CD4-positive, alpha-beta T cell treated with Interleukin-4 for 1 hour (primary cell): ENCODE data around the gene ARFGEF2.
"Not testable (repeated sequence)": the region's sequence is repeated elsewhere in the genome, so short reads cannot be mapped to it uniquely, and the experiment has no call there.

ENCODE experiments used
- DNase-seq, 2 donors: peaks; one replicate each; pipeline ENCODE4 v3.0.0-alpha.2; 2020 to 2022

The ARFGEF2 gene

DNA sequence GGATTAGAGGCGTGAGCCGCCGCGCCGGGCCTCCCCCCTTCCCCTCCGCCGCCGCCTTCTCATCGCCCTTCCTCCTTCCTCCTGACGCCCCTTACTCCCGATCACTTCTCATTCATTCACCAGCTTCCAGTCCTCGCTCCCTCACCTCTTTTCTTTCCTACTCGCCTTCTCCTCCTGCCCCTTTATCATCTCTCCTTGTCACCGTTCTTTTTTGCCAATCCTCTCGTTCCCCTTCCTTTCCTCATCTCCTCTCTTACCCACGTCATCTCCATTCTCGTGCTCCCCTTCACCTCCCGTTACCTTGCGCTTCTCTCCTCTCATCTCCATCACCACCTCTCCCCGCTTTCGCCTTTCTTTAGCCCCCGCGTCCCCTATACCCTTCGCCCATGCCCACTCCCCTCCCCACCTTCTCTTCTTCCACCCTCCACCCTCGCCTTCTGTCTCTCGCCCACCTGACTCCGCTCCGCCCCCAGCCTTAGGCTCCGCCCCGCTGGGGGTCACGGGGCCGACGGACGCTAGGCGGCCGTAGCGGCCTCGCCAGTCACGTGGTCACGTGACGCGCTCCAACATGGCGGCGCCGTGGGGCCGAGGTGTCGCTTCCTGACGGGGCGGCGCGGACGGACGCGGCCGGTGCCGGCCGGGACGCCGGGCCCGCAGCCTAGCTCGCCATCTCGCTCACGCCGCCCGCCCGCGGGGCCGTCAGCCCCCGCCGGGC is at the start of gene ARFGEF2:
TSS of gene ARFGEF2 (plus strand) at position 544 of the 715 bp plus-strand sequence. CDS start 179 bp downstream, outside the sequence.
- peak; percentile 91 to 93 for DNase-seq

DNA sequence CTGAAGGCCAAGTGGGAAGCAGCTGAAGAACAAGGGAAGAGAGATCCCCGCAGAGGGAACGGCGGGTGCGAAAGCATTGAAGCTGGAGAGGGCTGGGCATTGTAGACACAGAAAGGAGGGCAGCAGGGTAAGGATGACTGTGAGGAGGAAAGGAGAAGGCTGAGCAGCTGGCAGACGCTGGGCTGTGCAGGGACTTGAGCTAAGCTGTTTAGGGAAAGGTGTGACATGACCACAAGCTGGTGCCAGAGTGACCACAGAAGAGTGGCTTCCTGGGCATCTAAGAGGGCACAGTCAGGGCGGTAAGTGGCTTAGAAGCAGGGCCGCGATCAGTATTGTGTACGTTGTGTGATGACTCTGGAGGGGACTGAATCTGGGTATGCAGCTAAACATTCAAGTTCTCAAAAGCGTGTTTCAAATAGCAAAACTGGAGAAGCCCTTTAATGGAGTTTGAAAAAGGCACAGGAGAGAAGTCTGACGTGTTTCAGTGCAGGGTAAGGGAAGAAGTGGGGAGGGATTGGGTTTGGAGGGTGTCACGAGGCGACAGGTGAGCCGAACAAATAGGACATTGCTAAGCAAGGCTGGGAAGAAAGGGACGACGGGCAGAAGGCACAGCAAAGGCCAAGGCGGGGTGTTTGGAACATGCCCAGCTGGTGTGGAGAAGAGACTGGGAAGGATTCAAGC is 46.1 kb upstream of the ARFGEF2 start:
- DNase-seq, result no peak

DNA sequence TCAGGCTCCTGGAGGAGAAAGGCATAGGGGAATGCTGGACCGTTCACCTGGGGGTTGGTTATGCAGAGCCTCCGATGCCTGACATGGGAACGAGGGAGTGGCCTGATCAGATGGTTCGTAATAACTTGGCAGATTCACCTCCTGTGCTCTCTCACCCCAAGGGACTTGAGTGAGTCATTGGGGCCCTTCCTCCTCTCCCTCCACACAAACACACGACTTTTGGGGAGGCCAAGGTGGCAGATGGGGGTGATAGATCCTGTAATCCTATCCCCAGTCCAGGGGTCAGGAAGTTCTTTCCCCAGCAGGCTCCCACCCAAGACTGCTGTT is 45.6 kb upstream of the ARFGEF2 start:
- peak in 1 of 2 donors; percentile 18 for DNase-seq

DNA sequence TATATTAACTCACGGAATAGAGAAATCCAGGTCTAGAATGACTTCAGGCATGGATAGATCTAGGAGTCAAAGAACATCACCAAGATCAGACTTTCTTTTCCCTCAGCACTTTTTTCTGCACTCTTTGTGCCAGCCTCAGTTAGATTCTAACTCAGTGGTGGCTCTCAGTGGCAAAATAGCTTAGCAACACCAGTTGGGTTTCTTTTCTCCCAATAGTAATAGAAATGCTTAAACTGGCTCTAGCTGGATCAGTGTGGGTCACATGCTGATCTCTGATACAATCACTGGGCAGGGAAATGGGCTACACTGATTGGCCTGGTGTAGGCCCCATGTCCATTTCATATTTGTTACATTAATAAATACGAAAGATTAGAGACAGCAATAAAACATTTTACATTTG is 44.2 kb upstream of the ARFGEF2 start:
- no peak for DNase-seq

DNA sequence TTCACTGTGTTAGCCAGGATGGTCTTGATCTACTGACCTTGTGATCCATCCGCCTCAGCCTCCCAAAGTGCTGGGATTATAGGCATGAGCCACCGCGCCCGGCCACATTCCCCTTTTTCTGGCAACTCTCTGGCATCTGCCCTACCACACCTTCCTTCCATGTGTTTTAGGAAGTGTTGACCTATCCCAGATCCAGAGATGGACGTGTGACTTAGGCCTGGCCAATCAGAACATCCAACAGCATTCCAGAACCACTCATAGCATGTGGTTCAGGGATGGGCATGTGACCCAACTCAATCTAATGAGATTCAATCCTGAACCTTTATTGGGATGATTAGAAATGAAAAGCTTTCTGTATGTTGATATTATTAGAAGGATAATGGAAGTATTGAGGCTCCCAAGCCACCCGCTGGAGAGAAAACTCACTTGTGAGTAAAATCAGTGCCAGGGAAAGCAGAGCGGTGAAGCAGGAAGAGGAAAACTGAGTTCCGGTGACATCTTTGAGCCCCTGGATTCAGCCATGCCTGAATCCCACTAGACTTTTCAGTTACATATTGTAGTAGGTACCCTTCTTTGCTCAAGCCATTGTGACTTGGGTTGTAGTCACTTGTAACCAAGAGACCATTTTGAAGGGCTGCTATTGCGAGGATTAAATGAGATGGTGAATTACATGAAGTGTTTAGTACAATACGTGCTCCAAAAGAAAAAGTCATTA is 42.8 kb upstream of the ARFGEF2 start:
- DNase-seq, result no peak

DNA sequence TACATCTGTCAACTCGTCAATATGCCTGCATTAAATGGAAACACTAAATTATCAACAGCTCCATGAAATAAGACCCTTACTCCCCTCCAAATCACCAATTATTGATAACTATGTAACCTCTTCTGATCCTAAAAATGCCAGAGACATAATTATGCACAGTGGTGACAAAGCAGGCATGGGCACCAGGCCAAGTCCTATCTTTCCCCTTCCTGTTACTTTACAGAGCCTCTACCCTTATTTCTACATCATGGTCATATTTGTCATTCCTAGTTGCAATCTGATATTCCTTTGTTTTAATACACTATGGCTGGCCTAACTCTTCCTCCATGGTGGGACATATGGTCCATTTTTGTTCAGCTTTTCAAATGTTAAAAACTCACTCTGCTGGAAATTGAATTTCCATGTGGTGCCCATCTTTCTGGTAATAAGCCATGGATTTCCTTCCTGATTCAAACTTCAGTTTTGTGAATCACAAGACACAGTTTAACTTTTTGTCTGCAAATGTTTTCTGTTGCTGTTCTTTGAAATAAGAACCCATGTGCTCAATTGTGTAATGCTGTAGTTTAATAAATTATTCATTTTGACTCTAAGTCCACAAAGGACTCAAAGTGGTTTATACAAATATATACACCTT is 41.8 kb upstream of the ARFGEF2 start:
- DNase-seq, result no peak

DNA sequence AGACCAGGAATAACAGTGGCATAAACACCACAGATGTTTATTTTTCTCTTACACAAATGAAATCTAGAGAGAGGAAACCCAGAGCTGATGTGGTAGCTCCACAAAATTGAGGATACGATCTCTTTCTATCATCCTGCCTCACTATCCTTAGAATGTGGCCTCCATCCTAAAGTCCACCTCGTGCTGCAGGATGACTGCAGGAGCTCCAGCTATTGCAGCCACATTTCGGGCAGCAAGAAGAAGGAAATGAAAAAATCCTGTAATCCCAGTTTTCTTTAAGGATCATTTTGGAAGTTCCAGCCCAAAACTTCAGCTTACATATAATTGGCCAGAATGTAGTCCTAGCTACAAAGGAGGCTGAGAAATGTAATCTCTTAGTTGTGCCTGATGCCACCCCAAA is 41.2 kb upstream of the ARFGEF2 start:
- DNase-seq, result no peak

DNA sequence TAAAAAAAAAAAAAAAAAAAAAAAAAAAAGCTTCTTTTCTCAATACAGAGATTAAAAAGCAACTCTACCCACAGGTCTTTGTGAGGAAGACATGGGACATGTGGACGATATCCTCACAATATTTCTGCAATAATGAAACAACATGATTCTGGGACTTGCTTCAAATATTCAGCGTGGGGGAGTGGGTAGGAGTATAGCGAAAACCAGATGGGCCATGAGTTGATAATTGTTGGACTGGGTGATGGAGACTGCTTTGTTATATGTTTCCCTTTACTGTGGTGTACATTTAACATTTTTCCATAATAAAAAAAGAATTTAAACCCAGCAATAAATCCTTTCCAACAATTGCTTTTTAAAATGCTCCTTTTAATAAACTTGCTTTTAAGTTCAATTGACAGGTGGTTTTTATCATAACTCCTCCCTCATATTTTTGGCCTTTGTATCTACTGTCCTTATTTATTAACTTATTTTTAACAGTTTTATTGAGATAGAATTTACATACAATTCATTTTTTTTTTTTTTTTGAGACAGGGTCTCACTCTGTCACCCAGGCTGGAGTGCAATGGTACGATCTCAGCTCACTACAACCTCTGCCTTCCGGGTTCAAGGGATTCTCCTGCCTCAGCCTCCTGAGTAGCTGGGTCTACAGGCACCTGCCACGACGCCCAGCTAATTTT is 40.4 kb upstream of the ARFGEF2 start:
- DNase-seq, result no peak

DNA sequence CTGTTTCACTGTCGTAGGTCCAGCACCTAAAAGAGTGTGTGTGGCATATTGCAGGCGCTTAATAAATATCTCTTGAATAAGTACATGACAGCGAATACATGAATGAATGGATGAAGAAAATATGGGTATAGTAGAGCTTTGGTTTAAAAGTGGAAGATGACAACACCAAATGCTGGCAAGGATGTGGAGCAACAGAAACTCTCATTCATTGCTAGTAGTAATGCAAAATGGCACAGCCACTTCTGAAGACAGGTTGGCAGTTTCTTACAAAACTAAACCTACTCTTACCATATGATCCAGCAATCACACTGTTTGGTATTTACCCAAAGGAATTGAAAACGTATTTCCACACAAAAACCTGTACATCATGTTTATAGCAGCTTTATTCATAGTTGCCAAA is 36.3 kb upstream of the ARFGEF2 start:
- no peak for DNase-seq

DNA sequence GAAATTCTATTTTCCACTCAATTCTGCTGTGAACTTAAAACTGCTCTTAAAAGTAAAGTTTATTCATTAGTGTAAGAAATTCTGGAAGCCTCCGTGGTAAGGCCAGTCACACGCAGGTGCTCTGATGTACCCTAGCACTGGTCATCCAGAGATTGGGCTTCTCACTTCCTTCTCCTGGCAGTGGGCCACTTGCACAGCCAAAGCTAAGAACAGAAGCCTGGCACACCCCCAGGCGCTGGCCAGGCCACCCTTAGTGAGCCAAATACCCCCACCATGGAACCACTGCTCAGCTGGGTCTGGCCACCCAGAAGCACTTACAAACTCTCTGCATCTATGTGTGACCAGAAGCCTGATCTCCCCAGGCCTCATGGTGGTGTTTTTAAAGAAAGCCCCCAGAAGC is 35.3 kb upstream of the ARFGEF2 start:
- no peak for DNase-seq

DNA sequence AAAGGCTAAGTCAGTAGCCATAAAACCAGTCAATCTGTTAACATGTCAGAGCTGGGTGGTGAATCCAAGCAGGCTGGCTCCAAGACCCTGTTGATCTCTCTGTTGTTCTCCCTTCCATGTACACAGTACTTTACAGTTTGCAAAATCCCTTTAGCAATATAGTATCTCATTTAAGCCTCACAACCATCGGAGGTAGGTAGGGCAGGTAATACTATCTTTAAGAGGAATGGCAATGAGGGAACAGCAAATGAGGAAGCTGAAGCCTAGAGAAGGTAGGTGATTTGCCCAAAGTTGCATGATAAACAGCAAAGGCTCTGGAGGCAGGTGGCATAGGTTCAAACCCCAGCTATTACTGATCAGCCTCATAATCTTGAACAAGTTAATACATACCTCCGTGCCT is 34.7 kb upstream of the ARFGEF2 start:
- DNase-seq, result no peak

DNA sequence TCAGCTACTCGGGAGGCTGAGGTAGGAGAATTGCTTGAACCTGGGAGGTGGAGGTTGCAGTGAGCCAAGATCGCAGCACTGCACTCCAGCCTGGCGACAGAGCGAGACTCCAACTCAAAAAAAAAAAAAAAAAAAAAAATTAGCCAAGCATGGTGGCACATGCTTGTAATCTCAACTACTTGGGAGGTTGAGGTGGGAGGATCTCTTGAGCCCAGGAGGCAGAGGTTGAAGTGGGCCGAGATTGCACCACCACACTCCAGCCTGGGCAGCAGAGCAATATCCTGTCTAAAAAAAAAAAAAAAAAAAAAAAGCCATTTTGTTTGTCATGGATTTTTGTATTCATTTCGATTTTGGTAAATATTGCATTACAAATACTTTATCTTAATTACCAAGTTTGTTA is 33.0 kb upstream of the ARFGEF2 start:
- DNase-seq, result not testable (repeated sequence)

DNA sequence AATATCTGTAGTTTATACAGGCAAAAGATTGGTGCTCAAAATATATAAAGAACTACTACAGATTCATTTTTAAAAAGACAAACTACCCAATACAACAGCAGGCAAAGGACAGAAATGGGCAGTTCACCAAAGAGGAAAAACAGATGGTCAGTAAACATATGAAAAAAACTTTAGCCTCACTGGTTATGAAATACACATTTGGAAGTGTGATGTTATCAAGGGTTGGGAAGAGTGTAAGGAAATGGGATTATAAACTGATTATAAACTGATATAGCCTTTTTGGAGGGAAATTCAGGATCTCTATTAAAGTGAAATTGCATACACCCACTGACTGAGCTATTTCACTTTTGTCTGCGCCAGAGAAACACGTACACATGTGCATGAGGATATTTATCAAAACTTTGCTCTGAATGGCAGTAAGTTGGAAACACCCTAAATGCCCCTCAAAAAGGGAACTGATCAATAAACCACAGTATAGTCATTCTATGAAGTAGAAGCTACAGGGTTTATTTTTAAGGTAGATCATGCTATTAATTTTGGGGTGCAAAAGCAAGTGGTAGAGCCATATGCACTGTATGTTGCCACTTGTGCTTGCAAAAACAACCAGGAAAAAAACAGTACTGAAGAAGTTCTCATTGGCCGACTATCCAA is 32.2 kb upstream of the ARFGEF2 start:
- no peak for DNase-seq

DNA sequence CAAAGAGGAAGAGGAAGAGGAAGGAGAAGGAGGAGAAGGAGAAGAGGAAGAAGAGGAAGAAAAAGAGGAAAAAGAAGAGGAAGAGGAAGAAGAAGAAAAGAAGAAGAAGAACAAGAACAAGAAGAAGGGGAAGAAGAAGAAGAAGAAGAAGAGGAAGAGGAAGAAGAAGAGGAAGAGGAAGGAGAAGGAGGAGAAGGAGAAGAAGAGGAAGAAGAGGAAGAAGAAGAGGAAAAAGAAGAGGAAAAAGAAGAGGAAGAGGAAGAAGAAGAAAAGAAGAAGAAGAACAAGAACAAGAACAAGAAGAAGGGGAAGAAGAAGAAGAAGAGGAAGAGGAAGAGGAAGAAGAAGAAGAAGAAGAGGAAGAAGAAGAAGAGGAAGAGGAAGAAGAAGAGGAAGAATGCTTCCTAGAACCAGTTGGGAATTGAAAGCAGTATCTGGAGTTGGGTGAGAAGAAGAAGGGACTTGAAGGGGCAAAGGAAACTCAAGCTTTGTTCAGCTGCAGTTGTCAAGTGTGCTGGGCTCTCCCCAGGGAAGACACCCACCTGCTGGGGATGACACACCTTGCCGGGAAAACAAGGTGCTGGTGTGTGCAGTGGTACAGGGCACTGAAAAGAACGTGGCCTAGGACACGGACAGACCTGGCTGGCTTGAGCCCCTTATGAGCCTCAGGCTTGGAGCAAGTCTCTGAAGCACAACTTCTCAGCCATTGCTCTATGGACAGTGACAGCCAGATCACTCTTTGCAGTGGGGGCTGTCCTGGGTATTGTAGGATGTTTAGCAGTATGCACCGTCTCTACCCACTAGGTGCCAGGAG is 30.1 kb upstream of the ARFGEF2 start:
- no peak for DNase-seq

DNA sequence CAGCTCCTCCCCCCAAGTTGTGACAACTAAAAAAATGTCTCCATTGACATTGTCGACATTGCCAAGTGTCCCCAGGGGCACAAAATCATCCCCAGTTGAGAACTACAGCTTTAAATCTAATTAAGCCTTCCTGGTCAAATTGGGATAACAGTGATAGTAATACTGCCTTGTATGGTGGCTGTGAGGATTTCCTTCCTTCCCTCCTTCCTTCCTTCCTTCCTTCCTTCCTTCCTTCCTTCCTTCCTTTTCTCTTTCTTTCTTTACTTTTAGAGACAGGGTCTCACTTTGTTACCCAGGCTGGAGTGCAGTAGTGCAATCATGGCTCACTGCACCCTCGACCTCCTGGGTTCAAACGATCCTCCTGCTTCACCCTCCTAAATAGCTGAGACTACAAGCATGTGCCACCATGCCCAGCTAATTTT is 29.5 kb upstream of the ARFGEF2 start:
- DNase-seq, result no peak

DNA sequence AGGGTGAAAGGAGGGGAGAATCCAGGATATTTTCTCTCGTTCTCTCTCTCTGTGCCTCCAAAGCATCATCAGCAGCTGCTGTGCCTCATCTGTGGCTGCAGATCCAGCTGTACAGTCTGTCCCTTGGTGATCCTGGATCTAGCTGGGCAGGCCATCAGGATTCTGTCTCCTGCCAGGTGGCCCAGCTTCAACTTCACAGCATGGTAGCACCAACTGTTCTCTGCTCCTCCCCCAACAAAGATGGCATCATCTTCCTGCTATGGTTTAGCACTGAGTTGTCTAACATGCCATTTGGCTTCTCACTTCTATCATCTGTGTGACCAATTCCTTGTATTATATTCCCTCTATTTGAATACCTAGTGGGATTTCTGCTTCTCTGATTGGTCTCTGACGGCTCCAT is 28.6 kb upstream of the ARFGEF2 start:
- no peak for DNase-seq

DNA sequence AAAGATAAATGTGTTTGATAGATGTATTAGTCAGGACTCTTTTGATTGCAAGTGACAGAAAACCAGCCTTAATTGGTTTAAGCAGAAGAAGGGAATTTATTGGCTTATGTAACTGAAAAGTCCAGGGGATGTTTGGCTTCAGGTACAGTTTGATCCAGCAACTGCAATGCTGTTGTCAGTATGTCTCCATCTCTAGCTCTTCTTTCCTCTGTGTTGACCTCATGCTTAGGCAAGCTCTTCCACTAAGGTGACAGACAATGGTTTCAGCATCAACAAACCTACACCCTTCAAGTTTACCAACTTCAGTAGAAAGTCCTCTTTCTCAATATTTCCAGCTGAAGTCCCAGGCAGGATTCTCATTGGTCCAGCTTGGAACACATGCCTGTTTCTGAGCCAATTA is 28.1 kb upstream of the ARFGEF2 start:
- DNase-seq, result no peak

DNA sequence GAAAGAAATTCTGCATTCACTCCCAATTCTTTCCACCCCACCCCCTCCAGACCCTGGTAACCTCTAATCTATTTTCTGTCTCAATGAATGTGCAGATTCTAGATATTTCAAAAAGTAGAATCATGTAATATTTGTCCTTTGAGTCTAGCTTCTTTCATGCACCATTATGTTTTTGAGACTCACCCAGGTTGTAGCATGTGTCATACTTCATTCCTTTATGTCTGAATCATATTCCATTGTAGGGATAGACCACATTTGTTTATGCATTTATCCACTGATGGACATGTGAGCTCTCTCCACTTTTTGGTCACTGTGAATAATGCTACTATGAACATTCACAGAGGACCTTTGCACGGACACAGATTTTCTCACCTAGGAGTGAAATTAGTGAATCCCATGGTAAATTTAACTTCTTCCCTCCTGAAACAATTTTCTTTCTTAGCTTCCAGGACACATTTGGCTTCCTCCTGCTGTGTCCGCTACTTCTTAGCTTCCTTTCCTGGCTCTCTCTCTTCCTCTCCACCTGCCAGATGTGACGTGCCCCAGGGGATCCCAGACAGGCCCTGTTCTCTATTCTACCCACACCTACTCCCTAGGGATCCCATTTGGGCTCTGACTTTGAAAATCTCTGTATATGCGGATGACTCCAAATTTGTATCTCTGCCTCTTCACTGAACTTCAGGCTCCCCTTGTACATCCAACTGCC is 24.1 kb upstream of the ARFGEF2 start:
- no peak for DNase-seq

DNA sequence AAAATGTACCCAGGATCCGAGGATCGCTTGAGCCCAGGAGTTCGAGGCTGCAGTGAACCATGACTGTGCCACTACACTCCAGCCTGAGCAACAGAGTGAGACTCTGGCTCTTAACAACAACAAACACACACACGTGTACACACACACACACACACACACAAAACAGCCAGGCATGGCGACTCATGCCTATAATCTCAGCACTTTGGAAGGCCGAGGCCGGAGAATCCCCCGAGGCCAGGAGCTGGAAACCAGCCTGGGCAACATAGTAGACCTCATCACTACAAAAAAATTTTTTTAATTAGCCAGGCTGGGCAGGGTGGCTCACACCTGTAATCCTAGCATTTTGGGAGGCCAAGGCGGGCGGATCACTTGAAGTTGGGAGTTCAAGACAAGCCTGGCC is 23.3 kb upstream of the ARFGEF2 start:
- no peak for DNase-seq

DNA sequence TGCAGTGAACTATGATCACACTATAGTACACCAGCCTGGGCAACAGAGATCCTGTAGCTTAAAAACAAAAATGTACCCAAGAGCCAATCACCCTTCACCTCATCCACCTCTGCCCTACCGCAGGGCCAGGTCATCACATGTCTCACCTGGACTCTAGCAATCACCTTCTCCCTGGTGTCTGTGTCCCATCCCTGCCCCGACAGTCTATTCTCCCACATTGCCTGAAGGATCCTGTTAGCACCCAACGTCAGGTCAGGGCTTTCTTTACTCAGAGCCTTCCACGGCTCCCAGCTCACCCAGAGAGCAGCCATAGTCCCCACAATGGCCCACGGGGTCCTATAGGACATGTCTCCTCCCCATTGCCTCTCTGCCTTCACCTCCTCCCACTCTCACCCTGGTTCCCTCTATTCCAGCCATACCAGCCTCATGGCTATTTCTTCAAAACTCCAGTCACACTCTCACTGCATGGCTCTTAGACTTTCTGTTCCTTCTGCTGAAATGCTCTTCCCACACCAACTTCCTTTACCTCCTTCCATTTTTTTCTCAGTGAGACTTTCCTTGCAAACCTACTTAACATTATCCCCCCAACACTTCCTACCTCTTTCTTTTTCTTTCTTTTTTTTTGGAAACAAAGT is 22.5 kb upstream of the ARFGEF2 start:
- DNase-seq, result no peak

DNA sequence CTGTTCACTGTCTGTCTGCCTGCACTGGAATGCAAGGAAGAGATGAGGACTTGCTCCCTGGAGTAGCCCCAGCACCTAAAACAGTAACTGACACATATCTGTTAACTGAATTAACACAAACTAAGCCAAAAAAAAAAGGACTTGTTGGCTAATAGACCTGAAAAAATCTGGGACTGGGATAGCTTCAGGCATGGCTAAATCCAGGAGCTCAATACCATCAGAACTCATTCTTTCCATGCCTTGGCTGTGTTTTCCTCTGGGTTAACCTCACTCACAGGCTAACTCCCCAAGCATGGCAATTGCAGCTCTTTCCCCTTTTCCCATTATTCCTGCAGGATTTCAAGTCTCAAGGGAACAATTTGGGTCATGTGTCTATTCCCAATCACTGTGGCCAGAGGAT is 21.6 kb upstream of the ARFGEF2 start:
- DNase-seq, result no peak
